Kidney (tissue), 14 donors: ENCODE data around the gene CASP2. TPM values are rescaled to one million over a fixed set of nuclear protein-coding genes. Genes with fewer than 3 reads are reported as not detected.

Source experiments
- DNase-seq, 5 donors: peaks; one replicate each; pipeline ENCODE4 v3.0.0-alpha.2; 2013 to 2020
- FAIRE-seq: peaks from 2 replicates; lab custom pipeline; 2012; peaks lifted over from hg19 to GRCh38; lab: Jason Lieb, UNC
- H3K27ac ChIP-seq, 2 donors: one replicate each; pipeline ENCODE4 v1.7.0; 2013; ENCODE audit warnings: low read depth in 2 of 2, low read length in 2 of 2, inconsistent platforms in 1 of 2
- H3K27me3 ChIP-seq: one replicate; pipeline ENCODE4 v1.7.1; 2013; ENCODE audit warnings: low read length, inconsistent platforms; ENCODE audit not compliant: control insufficient read depth, insufficient read depth
- H3K36me3 ChIP-seq, 3 donors: one replicate each; pipeline versions ENCODE4 v1.7.0 to v1.7.1; 2013; ENCODE audit warnings: low read length in 3 of 3, control low read depth in 1 of 3, inconsistent platforms in 1 of 3; ENCODE audit not compliant: insufficient read depth in 3 of 3, control insufficient read depth in 2 of 3
- H3K4me1 ChIP-seq, 3 donors: one replicate each; pipeline versions ENCODE4 v1.7.0 to v1.7.1; 2013; ENCODE audit warnings: low read length in 3 of 3, inconsistent platforms in 1 of 3, low read depth in 1 of 3; ENCODE audit not compliant: control insufficient read depth in 2 of 3, insufficient read depth in 2 of 3
- H3K4me3 ChIP-seq, 3 donors: one replicate each; pipeline versions ENCODE4 v1.7.0 to v1.8.1; 2013; ENCODE audit warnings: low read length in 3 of 3, control low read depth in 1 of 3, inconsistent platforms in 1 of 3
- H3K9ac ChIP-seq, 3 donors: one replicate each; pipeline versions ENCODE4 v1.7.0 to v1.7.1; 2013; ENCODE audit warnings: low read length in 3 of 3, control low read depth in 1 of 3, inconsistent platforms in 1 of 3
- H3K9me3 ChIP-seq, 3 donors: one replicate each; pipeline versions ENCODE4 v1.7.0 to v1.7.1; 2013; ENCODE audit warnings: low read length in 3 of 3, control low read depth in 1 of 3, inconsistent platforms in 1 of 3; ENCODE audit not compliant: control insufficient read depth in 2 of 3, insufficient read depth in 1 of 3
- intact Hi-C: fragments of 100-400 bp; cut with DNase I; formaldehyde crosslinking; loops from one replicate; pipeline ENCODE4 v1.11.1; 2022
- polyA plus RNA-seq: library from polyadenylated mRNA; stranded (reverse); fragments of 350-450 nt; fragmentation: Illumina TruSeq; extraction: RNeasy Lipid Tissue Mini Kit (QIAGEN cat#74804); gene quantifications from one replicate; pipeline ENCODE4 v1.2.3, GENCODE V29; 2014; ENCODE audit warnings: low read depth, low replicate concordance; ENCODE audit not compliant: insufficient read depth
- total RNA-seq: library from RNA; stranded (reverse); fragmentation: NEBNext Ultra II Directional; extraction: Animal tissue kit (Norgen Biotek cat#: 25700); gene quantifications from one replicate; pipeline ENCODE4 v1.2.1, GENCODE V29; 2021
- TF ChIP-seq, protein P1 (sequence below): IDR thresholded peaks from 3 replicates; pipeline ENCODE4 v1.5.1; 2012; ENCODE audit warnings: mild to moderate bottlenecking, moderate library complexity, borderline replicate concordance; ENCODE audit not compliant: insufficient read depth; ENCODE audit errors: extremely low read depth
- donor health status: control.
- donor health status: control.
- donor health status: control.
- donor health status: control.
- donor health status: control.
- donor health status: DM: yes; HTN: yes; CAD: no.
- donor health status: Normal renal cell carcinoma (clear cell type).

The CASP2 gene
- total and polyA plus RNA-seq, 2 donors from 2014 or later = 6.6 to 36.2 TPM

DNA sequence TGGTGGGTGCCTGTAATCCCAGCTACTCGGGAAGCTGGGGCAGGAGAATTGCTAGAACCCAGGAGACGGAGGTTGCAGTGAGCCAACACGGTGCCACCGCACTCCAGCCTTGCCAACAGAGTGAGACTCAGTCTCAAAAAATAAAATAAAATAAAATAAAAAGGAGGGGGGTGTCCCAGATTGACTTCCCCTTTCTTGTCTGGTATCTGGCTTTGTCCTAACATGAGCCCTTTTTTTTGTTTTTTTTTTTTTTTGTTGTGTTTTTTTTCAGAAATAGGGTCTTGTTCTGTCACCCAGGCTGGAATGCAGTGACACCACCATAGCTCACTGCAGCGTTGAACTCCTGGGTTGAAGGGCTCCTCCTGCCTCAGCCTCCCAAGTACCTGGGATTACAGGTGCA lies 4.7 kb downstream of the CASP2 start:
- Histone ChIP-seq H3K4me1 (peaks cover 0 to 6% (median 3%) of the 10 kb centered on the region in 3 donors), H3K27ac (no peak overlapping the region), H3K9me3 (no peaks in the 10 kb centered on the region), H3K9ac (no peak overlapping the region), H3K36me3 (peaks cover 12 to 31% (median 16%) of the 10 kb centered on the region in 3 donors), H3K4me3 (no peak overlapping the region), H3K27me3 (no peaks in the 10 kb centered on the region)
- FAIRE-seq (no peak), DNase-seq (no peak)
- TF ChIP-seq, protein P1, sequence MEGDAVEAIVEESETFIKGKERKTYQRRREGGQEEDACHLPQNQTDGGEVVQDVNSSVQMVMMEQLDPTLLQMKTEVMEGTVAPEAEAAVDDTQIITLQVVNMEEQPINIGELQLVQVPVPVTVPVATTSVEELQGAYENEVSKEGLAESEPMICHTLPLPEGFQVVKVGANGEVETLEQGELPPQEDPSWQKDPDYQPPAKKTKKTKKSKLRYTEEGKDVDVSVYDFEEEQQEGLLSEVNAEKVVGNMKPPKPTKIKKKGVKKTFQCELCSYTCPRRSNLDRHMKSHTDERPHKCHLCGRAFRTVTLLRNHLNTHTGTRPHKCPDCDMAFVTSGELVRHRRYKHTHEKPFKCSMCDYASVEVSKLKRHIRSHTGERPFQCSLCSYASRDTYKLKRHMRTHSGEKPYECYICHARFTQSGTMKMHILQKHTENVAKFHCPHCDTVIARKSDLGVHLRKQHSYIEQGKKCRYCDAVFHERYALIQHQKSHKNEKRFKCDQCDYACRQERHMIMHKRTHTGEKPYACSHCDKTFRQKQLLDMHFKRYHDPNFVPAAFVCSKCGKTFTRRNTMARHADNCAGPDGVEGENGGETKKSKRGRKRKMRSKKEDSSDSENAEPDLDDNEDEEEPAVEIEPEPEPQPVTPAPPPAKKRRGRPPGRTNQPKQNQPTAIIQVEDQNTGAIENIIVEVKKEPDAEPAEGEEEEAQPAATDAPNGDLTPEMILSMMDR = no peak
- intact Hi-C loops = no loop called here

DNA sequence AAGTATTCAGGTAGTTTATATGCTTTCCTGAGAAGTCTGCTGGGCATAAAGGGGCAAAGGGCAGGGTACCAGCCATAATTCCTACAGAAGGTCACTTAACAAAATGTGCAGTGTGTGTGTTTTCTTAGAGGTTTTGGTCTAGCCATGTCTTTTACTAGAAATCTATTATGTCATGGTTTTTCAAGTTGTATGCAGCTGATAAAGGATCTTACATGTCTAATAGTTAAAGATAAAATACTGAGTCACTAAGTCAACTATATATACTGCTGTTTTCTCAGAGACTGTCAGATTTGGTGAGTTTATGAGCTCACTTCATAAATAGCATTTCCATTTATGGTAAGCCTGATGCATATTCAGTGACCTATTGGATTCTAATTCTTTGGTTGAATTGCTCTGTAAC lies 7.7 kb downstream of the CASP2 start:
- intact Hi-C loops = no loop called here
- Histone ChIP-seq H3K27ac (no peak overlapping the region), H3K4me3 (no peak overlapping the region), H3K27me3 (no peaks in the 10 kb centered on the region), H3K36me3 (peaks cover 19 to 51% (median 31%) of the 10 kb centered on the region in 3 donors), H3K9ac (no peak overlapping the region), H3K9me3 (no peaks in the 10 kb centered on the region), H3K4me1 (no peaks in the 10 kb centered on the region)
- no peak for FAIRE-seq
- TF ChIP-seq, protein P1 = no peak
- no peak for DNase-seq

- FAIRE-seq = no peak
- H3K4me1 ChIP-seq = no peaks in the 10 kb centered on the region
- no peak overlapping the region for H3K9ac ChIP-seq
- H3K27me3 ChIP-seq = no peaks in the 10 kb centered on the region
- no peaks in the 10 kb centered on the region for H3K9me3 ChIP-seq
- peak in 1 of 5 donors; percentile 53 for DNase-seq
- H3K4me3 ChIP-seq = no peak overlapping the region
- H3K27ac ChIP-seq = no peak overlapping the region
- intact Hi-C loops = no loop called here
- H3K36me3 ChIP-seq = peaks cover 24 to 59% (median 31%) of the 10 kb centered on the region in 3 donors
- TF ChIP-seq, protein P1 = no peak
Observed at GRCh38 chr7:143296686-143297085, 8.5 kb downstream of the CASP2 start.

- peaks cover 29 to 57% (median 36%) of the 10 kb centered on the region in 3 donors for H3K36me3 ChIP-seq
- no peak for FAIRE-seq
- no peak overlapping the region for H3K9ac ChIP-seq
- intact Hi-C loops = no loop called here
- H3K9me3 ChIP-seq = no peaks in the 10 kb centered on the region
- DNase-seq = no peak
- H3K4me1 ChIP-seq = no peaks in the 10 kb centered on the region
- TF ChIP-seq, protein P1 = no peak
- no peak overlapping the region for H3K27ac ChIP-seq
- no peaks in the 10 kb centered on the region for H3K27me3 ChIP-seq
- no peak overlapping the region for H3K4me3 ChIP-seq
Observed at GRCh38 chr7:143299346-143299745, 11.2 kb downstream of the CASP2 start.
